SK-N-SH (cell line): ENCODE data around the gene SMARCE1.

ENCODE experiments used
- CTCF ChIP-seq: fragments of 200-600 bp; sonication (generic); IDR thresholded peaks from 2 replicates; pipeline ENCODE4 v1.6.1; 2017; ENCODE audit warnings: antibody characterized with exemption, mild to moderate bottlenecking, moderate library complexity
- GABPA ChIP-seq: IDR thresholded peaks from 2 replicates; pipeline ENCODE4 v1.4.0; 2012; ENCODE audit warnings: low read depth, mild to moderate bottlenecking
- GATA2 ChIP-seq: sonication (generic); formaldehyde crosslinking; IDR thresholded peaks from 2 replicates; pipeline ENCODE4 v1.5.0; 2020; ENCODE audit warnings: mild to moderate bottlenecking, missing genetic modification reagents
- MEF2A ChIP-seq: IDR thresholded peaks from 2 replicates; pipeline ENCODE4 v1.4.0; 2012; ENCODE audit warnings: low read depth, borderline replicate concordance
- PBX3 ChIP-seq: IDR thresholded peaks from 2 replicates; pipeline ENCODE4; 2012
- POLR2AphosphoS5 ChIP-seq: IDR thresholded peaks from 2 replicates; pipeline ENCODE4 v1.6.1; 2012; ENCODE audit warnings: low read depth, low read length
- RCOR1 ChIP-seq: fragments of 150-350 bp; IDR thresholded peaks from 2 replicates; pipeline ENCODE4 v1.6.1; 2017; ENCODE audit warnings: antibody characterized with exemption, low read length
- REST ChIP-seq: IDR thresholded peaks from 2 replicates; pipeline ENCODE4 v1.6.1; 2012; ENCODE audit warnings: mild to moderate bottlenecking, low read depth, low read length, moderate library complexity
- RFX5 ChIP-seq: IDR thresholded peaks from 2 replicates; pipeline ENCODE4 v1.6.1; 2012; ENCODE audit warnings: mild to moderate bottlenecking, improper control_type of control experiment, low read length
- TAF1 ChIP-seq: IDR thresholded peaks from 2 replicates; pipeline ENCODE4 v1.6.1; 2012; ENCODE audit warnings: low read depth, mild to moderate bottlenecking, low read length, moderate library complexity, borderline replicate concordance
- USF2 ChIP-seq: fragments of 150-350 bp; IDR thresholded peaks from 2 replicates; pipeline ENCODE4 v1.6.1; 2017; ENCODE audit warnings: antibody characterized with exemption, low read length, low read depth, borderline replicate concordance

GRCh38 chr17:40590742-40591141 lies 56.9 kb downstream of the SMARCE1 start:
- TF ChIP-seq RCOR1 (no peak), PBX3 (no peak), CTCF (no peak), GABPA (no peak), REST (no peak), POLR2AphosphoS5 (no peak), MEF2A (no peak), RFX5 (no peak), TAF1 (no peak), USF2 (no peak), GATA2 (CRISPR knock-in tag) (no peak)
